ENCODE measurements around the gene EDEM2. TPM values are rescaled to one million over a fixed set of nuclear protein-coding genes. Genes with fewer than 3 reads are reported as not detected.
A peak's percentile ranks its signal among the peaks of the same experiment; 100 is the strongest.
"Not testable (repeated sequence)": the region's sequence is repeated elsewhere in the genome, so short reads cannot be mapped to it uniquely, and the experiment has no call there.

The EDEM2 gene
- total RNA-seq, 4 donors from 2014 or later = 11.8 to 18.0 (median 13.2) TPM

- WGBS = 68% methylated on average over 3 of the region's 3 CpGs
- Histone ChIP-seq H3K4me3 (peak overlapping the region; percentile 44), H3K4me1 (peaks cover 29% of the 10 kb centered on the region), H3K27me3 (no peaks in the 10 kb centered on the region), H3K9me3 (no peaks in the 10 kb centered on the region), H3K36me3 (peaks cover 4% of the 10 kb centered on the region), H3K27ac (peak overlapping the region; percentile 56)
- TF ChIP-seq EP300 (IDR thresholded peaks at IDR 0.05) (no peak), POLR2AphosphoS5 (IDR thresholded peaks at IDR 0.05) (no peak), POLR2A (IDR thresholded peaks at IDR 0.05) (no peak)
- TF ChIP-seq, protein P1, sequence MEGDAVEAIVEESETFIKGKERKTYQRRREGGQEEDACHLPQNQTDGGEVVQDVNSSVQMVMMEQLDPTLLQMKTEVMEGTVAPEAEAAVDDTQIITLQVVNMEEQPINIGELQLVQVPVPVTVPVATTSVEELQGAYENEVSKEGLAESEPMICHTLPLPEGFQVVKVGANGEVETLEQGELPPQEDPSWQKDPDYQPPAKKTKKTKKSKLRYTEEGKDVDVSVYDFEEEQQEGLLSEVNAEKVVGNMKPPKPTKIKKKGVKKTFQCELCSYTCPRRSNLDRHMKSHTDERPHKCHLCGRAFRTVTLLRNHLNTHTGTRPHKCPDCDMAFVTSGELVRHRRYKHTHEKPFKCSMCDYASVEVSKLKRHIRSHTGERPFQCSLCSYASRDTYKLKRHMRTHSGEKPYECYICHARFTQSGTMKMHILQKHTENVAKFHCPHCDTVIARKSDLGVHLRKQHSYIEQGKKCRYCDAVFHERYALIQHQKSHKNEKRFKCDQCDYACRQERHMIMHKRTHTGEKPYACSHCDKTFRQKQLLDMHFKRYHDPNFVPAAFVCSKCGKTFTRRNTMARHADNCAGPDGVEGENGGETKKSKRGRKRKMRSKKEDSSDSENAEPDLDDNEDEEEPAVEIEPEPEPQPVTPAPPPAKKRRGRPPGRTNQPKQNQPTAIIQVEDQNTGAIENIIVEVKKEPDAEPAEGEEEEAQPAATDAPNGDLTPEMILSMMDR (IDR thresholded peaks at IDR 0.05) = no peak
- no peak for DNase-seq (ENCODE audit: low spot score in 2 of 2)
These were observed 25.3 kb upstream of the EDEM2 start for GRCh38 chr20:35172434-35172806.

DNA sequence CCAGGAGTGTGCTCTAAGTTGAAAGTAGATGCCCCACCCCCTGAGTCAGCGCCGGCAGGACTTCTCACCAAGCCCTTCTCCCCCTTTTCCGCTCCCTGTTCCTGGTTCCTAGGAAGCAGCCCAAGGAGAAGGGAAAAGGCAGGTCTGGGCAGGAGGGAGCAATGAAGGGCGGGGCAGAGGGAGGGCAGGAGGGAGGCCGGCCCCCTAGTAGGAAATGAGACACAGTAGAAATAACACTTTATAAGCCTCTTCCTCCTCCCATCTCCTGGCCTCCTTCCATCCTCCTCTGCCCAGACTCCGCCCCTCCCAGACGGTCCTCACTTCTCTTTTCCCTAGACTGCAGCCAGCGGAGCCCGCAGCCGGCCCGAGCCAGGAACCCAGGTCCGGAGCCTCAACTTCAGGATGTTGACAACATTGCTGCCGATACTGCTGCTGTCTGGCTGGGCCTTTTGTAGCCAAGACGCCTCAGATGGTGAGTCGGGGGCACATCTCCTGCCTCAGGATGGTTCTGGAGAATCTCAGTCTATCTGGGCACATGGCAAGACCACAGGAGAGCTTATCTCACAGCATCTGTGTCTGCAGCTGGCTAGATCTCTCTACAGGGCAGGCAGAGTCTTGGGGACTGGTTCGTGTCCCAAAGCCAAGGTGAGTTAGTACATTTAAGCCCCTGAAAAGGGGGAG, 24.8 kb upstream of the EDEM2 start, which contains the start of gene PROCR:
Gene PROCR, plus strand, starts transcription at position 320 of the 681 bp plus-strand sequence. Its CDS starts 83 bp downstream, at position 403.
- 8% methylated on average over 16 of the region's 16 CpGs for WGBS
- Histone ChIP-seq H3K9me3 (no peaks in the 10 kb centered on the region), H3K4me1 (peaks cover 29% of the 10 kb centered on the region), H3K27me3 (no peaks in the 10 kb centered on the region), H3K27ac (peak within 1 kb of the TSS; percentile 56), H3K4me3 (peak within 1 kb of the TSS; percentile 44), H3K36me3 (peaks cover 4% of the 10 kb centered on the region)
- TF ChIP-seq POLR2AphosphoS5 (IDR thresholded peaks at IDR 0.05) = peak in 1 of 3 donors; percentile 18
- TF ChIP-seq, protein P1 (IDR thresholded peaks at IDR 0.05) = no peak
- no peak for TF ChIP-seq EP300 (IDR thresholded peaks at IDR 0.05)
- TF ChIP-seq POLR2A (IDR thresholded peaks at IDR 0.05) = no peak
- peak; percentile 92 for DNase-seq (ENCODE audit: low spot score in 2 of 2)

DNA sequence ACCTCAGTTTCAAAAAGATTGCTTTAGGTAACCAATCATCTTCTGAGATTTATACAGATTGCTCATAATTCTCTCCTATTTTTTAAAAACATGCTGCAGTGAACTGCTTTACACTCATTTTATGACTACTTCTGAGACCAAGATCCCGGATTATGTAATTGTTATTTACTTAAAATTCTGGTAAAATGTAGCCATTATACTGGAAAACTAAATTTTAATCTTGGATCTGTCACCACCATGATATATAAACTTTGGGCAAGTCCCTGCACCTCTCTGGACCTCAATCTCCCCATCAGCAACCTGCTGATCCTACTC, 24.3 kb upstream of the EDEM2 start:
- Histone ChIP-seq H3K27me3 (no peaks in the 10 kb centered on the region), H3K9me3 (no peaks in the 10 kb centered on the region), H3K4me3 (peak overlapping the region; percentile 44), H3K27ac (no peak overlapping the region), H3K4me1 (peaks cover 29% of the 10 kb centered on the region), H3K36me3 (peaks cover 4% of the 10 kb centered on the region)
- DNase-seq (ENCODE audit: low spot score in 2 of 2) = no peak
- TF ChIP-seq POLR2A (IDR thresholded peaks at IDR 0.05) (no peak), EP300 (IDR thresholded peaks at IDR 0.05) (no peak), POLR2AphosphoS5 (IDR thresholded peaks at IDR 0.05) (no peak)
- TF ChIP-seq, protein P1 (IDR thresholded peaks at IDR 0.05) = no peak
- 34% methylated on average over 1 of the region's 1 CpG for WGBS

DNA sequence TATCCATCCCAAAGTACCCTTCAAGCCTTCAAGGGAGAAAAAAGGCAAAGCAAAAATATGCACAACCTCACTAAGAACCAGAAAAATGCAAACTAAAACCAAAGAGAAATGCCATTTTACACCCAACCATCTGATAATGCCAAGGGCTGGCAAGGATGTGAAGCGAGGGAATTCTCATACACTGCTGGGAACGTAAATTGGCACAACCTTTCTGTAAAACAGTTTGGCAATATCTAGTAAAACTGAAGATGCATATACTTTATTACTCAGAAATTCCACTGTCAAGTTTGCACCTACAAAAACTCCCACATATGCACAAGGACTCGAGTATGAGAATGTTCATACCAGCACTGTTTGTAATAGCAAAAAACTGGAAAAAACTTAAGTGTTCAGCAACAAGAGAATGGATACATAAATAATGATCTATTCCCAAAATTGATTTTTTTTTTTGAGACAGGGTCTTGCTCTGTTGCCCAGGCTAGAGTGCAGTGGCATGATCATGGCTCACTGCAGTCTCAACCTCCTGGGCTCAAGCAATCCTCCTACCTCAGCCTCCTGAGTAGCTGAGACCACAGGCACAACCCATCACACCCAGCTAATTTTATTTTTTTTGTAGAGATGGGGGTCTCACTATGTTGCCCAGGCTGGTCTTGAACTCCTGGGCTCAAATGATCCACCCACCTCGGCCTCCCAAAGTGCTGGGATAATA, 21.7 kb upstream of the EDEM2 start:
- WGBS = 73% methylated on average over 4 of the region's 4 CpGs
- DNase-seq (ENCODE audit: low spot score in 2 of 2); H3K9me3 ChIP-seq; H3K4me3 ChIP-seq; H3K27ac ChIP-seq; H3K36me3 ChIP-seq; H3K27me3 ChIP-seq: not testable (repeated sequence)
- peaks cover 20% of the 10 kb centered on the region for H3K4me1 ChIP-seq

GRCh38 chr20:35167787-35168186, 20.7 kb upstream of the EDEM2 start:
- Histone ChIP-seq H3K9me3 (no peaks in the 10 kb centered on the region), H3K4me1 (peaks cover 17% of the 10 kb centered on the region), H3K4me3 (no peak overlapping the region), H3K27ac (no peak overlapping the region), H3K27me3 (no peaks in the 10 kb centered on the region), H3K36me3 (no peaks in the 10 kb centered on the region)
- 96% methylated on average over 1 of the region's 1 CpG for WGBS
- no peak for DNase-seq (ENCODE audit: low spot score in 2 of 2)
- TF ChIP-seq, protein P1 (IDR thresholded peaks at IDR 0.05) = no peak
- TF ChIP-seq EP300 (IDR thresholded peaks at IDR 0.05) = no peak
- TF ChIP-seq POLR2AphosphoS5 (IDR thresholded peaks at IDR 0.05) = no peak
- no peak for TF ChIP-seq POLR2A (IDR thresholded peaks at IDR 0.05)
